Stimulated activated CD8-positive, alpha-beta memory T cell treated with anti-CD3 and anti-CD28 coated beads, Interleukin-15, amount 100 ng/mL, for 4 hours (primary cell): Measurements from ENCODE around the gene FCGR2B.
"Not testable (repeated sequence)": the region's sequence is repeated elsewhere in the genome, so short reads cannot be mapped to it uniquely, and the experiment has no call there.

Experiments
- DNase-seq, 2 donors: peaks; one replicate each; pipeline ENCODE4 v3.0.0-alpha.2; 2020; ENCODE audit warnings: low read depth in 2 of 2

The FCGR2B gene

DNA sequence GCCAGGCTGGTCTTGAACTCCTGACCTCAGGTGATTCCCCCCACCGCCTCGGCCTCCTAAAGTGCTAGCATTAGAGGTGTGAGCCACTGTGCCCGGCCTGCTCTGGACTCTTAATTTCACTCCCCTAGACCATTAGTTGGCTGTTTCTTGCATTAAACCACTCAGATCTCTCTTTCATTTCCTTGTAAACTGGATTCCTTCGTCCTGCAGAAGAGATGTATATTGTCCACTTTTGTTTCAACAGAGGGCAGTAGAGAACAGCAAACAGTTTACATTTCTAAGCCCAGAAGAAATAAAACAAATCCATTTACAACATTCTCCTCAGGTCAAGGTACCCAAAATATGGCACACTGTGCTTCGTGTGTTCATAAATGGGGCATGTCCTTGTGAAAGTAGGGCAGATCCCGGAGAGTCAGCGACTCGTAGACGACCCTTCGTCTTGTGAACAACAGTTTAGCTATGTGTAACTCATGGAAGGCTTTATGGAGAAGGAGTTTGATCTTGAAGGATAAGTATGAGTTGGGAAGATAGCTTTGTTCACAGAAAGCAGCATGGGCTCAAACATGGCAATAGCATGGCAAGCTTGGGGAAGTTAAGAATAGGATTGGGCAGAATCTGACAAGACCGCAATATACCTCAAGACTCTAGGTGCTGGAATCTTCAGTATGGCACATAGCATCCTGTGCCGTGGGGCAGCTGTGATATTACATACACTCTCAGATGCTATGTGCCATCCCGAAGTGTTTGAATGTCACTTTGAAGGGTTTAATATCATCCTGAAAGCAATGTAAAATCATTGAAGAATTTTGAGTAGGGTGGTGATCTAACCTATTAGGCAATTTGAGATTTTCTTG lies 15.2 kb upstream of the FCGR2B start:
- DNase-seq, result not testable (repeated sequence)

GRCh38 chr1:161653541-161653940 lies 9.4 kb upstream of the FCGR2B start:
- DNase-seq, result not testable (repeated sequence)

GRCh38 chr1:161653971-161654370 lies 9.0 kb upstream of the FCGR2B start:
- not testable (repeated sequence) for DNase-seq

DNA sequence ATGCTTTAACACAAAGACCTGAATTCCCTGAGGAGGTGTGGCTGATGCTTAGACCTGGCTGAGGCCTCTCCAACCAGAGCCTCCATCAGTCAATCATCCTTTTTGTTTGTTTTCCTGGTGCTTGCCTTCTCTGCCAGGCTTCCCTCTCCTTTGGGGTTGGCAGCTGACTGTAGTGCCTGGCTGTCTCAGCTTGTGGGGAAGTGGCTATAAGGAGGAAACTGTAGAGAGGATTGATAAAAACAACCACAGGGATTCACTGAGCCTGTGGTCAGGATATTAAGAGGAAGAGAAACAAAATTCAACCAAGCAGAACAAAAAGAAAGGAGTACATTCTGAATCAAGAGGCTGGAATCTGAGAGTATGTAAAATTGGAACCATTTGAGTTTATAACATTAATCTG lies 4.4 kb upstream of the FCGR2B start:
- not testable (repeated sequence) for DNase-seq

GRCh38 chr1:161661660-161662311 lies 1.2 kb upstream of the FCGR2B start:
- DNase-seq, result not testable (repeated sequence)

- not testable (repeated sequence) for DNase-seq
Observed at GRCh38 chr1:161663569-161663968, 626 bp downstream of the FCGR2B start.

DNA sequence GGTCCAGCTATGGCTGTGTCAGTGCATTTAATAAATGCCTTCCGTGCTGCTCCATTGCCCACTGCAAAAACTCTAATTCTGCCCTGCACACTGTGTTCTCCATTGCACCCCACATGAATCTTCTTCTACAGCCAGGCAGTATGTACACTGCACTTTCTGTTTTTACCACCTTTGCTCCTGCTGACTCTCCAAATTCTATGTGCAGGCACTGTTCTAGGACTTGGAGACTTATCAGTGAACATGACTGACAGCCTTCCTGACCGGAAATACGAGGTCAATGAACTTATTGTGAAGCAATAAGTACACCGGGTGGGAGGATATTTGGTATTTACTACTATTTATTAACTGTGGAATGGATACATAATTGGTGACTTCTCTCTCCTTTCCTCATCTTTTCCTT lies 1.7 kb downstream of the FCGR2B start:
- not testable (repeated sequence) for DNase-seq

- not testable (repeated sequence) for DNase-seq
Observed at GRCh38 chr1:161671045-161672020, 8.4 kb downstream of the FCGR2B start.

DNA sequence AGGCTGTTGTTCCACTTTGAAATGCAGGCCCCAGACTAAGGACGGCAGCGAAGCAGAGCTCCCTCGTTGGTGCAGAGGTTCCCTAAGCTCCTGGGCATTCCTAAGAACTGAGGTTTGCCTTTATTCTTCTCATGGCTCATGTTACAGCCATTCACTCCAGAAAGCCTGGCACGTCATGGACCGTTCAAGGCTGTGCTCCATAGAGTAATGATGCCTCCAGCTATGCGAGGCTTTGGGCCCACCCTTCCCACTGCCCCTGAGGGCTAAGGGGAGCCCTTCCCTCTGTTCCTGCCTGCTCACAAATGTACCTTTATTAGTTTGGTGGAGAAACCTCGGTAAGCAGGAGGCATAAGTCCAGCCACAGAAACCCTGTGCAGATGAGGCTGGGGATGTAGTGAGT lies 10.5 kb downstream of the FCGR2B start:
- DNase-seq, result not testable (repeated sequence)

DNA sequence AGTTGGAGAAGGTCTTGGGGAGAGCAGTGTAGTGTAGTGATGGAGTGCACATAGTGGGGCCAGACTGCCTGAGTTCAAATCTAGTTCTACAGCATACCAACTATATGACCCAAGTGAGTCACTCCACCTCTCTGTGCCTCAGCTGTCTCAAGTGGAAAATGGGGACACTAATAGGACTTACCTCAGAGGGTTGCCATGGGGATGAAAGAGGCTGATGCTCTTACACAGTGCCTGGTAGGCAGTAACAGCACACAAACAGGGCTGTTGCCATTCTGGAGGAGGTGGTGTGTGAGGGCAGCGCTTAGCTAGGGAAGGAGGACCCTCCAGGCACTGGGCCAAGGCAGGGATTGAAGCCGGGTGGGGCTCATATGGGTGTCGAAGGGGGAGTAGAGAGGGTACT lies 11.5 kb downstream of the FCGR2B start:
- DNase-seq, result not testable (repeated sequence)

- not testable (repeated sequence) for DNase-seq
Observed at GRCh38 chr1:161674908-161675307, 12.0 kb downstream of the FCGR2B start.

- no peak for DNase-seq
Observed at GRCh38 chr1:161676441-161676840, 13.5 kb downstream of the FCGR2B start.

- DNase-seq, result no peak
Observed at GRCh38 chr1:161676958-161677689, 14.2 kb downstream of the FCGR2B start.

- no peak for DNase-seq
Observed at GRCh38 chr1:161678500-161678899, 15.6 kb downstream of the FCGR2B start.

GRCh38 chr1:161681879-161682278 lies 18.9 kb downstream of the FCGR2B start:
- no peak for DNase-seq

GRCh38 chr1:161688946-161689345 lies 26.0 kb downstream of the FCGR2B start:
- DNase-seq, result no peak

DNA sequence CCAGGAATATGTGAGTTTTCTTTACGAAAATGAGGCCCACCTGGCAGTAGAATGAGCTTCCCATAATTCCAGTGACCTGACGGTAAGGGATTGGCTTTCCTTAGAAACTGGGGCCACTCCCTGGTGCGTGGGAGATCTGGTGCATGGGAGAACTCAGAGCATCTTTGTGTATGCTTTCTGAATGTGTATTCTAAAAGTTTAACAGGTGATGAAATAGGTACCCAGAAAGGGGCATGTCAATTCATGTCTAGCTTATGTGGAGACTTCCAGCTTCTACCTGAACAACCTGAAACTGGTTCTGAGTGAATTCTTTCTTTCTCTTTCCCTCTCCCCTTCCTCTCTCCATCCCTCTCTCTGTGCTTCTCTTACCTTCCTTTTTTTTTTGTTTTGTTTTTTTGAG lies 28.9 kb downstream of the FCGR2B start:
- no peak for DNase-seq

DNA sequence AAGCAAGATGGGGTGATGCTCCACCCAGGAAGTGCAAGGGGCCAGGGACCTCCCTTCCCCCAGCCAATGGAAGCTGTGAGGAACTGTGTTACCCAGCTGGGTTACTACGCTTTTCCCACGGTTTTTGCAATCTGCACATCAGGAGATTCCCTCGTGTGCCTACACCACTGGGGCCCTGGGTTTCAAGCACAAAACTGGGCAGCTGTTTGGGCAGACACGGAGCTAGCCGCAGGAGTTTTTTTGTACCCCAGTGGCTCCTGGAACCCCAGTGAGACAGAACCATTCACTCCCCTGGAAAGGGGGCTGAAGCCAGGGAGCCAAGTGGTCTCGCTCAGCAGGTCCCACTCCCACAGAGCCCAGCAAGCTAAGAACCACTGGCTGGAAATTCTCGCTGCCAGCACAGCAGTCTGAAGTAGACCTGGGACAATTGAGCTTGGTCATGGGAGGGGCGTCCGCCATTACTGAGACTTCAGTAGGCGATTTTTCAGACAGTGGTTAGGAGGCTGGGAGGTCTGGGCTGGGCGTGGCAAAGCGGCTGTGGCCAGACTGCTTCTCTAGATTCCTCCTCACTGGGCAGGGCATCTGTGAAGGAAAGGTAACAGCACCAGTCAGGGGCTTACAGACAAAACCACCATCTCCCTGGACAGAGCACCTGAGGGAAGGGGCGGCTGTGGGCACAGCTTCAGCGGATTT lies 30.2 kb downstream of the FCGR2B start:
- DNase-seq, result not testable (repeated sequence)

DNA sequence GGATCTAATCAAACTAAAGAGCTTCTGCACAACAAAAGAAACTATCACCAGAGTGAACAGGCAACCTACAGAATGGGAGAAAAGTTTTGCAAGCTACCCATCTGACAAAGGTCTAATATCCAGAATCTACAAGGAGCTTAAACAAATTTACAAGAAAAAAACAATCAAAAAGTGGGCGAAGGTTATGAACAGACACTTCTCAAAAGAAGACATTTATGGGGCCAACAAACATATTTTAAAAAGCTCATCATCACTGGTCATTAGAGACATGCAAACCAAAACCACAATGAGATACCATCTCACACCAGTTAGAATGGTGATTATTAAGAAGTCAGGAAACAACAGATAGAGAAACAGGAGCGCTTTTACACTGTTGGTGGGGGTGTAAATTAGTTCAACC lies 35.4 kb downstream of the FCGR2B start:
- not testable (repeated sequence) for DNase-seq

GRCh38 chr1:161702250-161702649 lies 39.3 kb downstream of the FCGR2B start:
- DNase-seq, result no peak

DNA sequence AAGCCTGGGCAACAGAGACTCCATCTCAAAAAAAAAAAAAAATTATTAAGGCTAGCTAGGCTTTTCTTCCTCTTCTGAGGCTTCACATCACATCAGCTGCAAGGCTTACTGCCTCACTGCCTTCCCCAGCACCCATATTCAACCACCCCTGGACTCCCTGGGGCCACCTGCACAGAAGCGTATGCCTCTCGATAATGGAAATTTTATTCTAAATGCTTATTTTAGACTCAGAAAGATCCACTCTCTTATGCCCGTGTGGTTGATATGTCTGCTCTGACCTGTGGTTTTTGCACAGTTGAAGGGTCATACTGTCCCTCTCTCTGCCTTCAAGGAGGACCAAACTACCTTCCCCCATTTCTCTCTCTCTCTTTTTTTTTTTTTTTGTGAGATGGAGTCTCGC lies 42.6 kb downstream of the FCGR2B start:
- no peak for DNase-seq
